A549 (cell line): ENCODE data around the gene COG7.

Source experiments
- CTCF ChIP-seq: fragments of >200 bp; sonication (Bioruptor Twin); formaldehyde crosslinking; IDR thresholded peaks from 3 replicates; pipeline ENCODE4 v1.5.1; 2016
- ESRRA ChIP-seq: fragments of 150-350 bp; IDR thresholded peaks from 2 replicates; pipeline ENCODE4 v1.6.1; 2014; ENCODE audit warnings: mild to moderate bottlenecking, low read length, borderline replicate concordance
- MYC ChIP-seq: IDR thresholded peaks from 2 replicates; pipeline ENCODE4 v1.6.1; 2012; ENCODE audit warnings: mild to moderate bottlenecking, inconsistent platforms, low read length, improper control_type of control experiment, borderline replicate concordance
- NR3C1 ChIP-seq: fragments of >200 bp; sonication (Bioruptor Twin); formaldehyde crosslinking; IDR thresholded peaks from 3 replicates; pipeline ENCODE4 v1.6.1; 2017
- POLR2A ChIP-seq: IDR thresholded peaks from 2 replicates; pipeline ENCODE4 v1.6.1; 2012; ENCODE audit warnings: mild to moderate bottlenecking, low read length
- RAD21 ChIP-seq, 2 experiments: fragments of >200 bp in 1 of 2; sonication (Bioruptor Twin) in 1 of 2; formaldehyde crosslinking in 1 of 2; IDR thresholded peaks in 1 of 2; conservative IDR thresholded peaks in 1 of 2; 2 replicates in 1 of 2; 3 replicates in 1 of 2; pipeline ENCODE4 v1.6.1; 2012 to 2018; ENCODE audit warnings: inconsistent platforms in 1 of 2
- RCOR1 ChIP-seq: fragments of 150-350 bp; IDR thresholded peaks from 2 replicates; pipeline ENCODE4 v1.6.1; 2014; ENCODE audit warnings: antibody characterized with exemption, low read length, low read depth
- SMC3 ChIP-seq: fragments of >200 bp; sonication (Bioruptor Twin); formaldehyde crosslinking; IDR thresholded peaks from 3 replicates; pipeline ENCODE4 v1.6.1; 2018; ENCODE audit warnings: inconsistent platforms
- TP53 ChIP-seq: fragments of 250-450 bp; sonication (Bioruptor Pico); IDR thresholded peaks from 2 replicates; pipeline ENCODE4 v1.5.0; 2021; ENCODE audit warnings: mild to moderate bottlenecking, moderate library complexity
- TF ChIP-seq, protein P1 (sequence below): IDR thresholded peaks from 2 replicates; pipeline ENCODE4 v1.6.1; 2012
- TF ChIP-seq, protein P2 (sequence below): fragments of 150-350 bp; IDR thresholded peaks from 2 replicates; pipeline ENCODE4 v1.6.1; 2014; ENCODE audit warnings: low read depth, mild to moderate bottlenecking, low read length

DNA sequence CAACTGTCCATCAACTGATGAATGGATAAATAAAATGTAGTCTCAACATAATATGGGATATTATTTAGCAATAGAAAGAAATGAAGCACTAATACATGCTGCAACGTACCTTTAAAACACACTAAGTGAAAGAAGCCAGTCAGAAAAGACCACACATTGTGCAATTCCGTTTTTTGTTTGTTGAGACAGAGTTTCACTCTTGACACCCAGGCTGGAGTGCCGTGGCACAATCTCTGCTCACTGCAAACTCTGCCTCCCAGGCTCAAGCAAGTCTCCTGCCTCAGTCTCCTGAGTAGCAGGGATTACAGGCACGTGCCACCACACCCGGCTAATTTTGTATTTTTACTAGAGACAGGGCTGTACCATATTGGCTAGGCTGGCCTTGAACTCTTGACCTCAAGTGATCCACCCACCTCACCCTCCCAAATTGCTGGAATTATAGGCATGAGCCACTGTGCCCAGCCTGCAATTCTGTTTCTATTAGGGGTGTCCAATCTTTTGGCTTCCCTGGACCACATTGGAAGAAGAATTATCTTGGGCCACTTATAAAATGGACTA is 110.8 kb downstream of the COG7 start:
- TF ChIP-seq NR3C1 = no peak
- no peak for TF ChIP-seq CTCF
- TF ChIP-seq, protein P1, sequence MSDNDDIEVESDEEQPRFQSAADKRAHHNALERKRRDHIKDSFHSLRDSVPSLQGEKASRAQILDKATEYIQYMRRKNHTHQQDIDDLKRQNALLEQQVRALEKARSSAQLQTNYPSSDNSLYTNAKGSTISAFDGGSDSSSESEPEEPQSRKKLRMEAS = no peak
- no peak for TF ChIP-seq TP53 (CRISPR knock-in tag)
- no peak for TF ChIP-seq SMC3
- TF ChIP-seq ESRRA = no peak
- TF ChIP-seq, protein P2, sequence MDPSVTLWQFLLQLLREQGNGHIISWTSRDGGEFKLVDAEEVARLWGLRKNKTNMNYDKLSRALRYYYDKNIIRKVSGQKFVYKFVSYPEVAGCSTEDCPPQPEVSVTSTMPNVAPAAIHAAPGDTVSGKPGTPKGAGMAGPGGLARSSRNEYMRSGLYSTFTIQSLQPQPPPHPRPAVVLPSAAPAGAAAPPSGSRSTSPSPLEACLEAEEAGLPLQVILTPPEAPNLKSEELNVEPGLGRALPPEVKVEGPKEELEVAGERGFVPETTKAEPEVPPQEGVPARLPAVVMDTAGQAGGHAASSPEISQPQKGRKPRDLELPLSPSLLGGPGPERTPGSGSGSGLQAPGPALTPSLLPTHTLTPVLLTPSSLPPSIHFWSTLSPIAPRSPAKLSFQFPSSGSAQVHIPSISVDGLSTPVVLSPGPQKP = no peak
- TF ChIP-seq RAD21 (conservative IDR thresholded peaks at IDR 0.05 in 1 of 2, IDR thresholded peaks at IDR 0.05 in 1 of 2) = no peak
- no peak for TF ChIP-seq RCOR1
- TF ChIP-seq MYC = no peak
- TF ChIP-seq POLR2A = no peak
